Smooth muscle cell (in vitro differentiated cells): ENCODE data around the gene IL7R. TPM values are rescaled to one million over a fixed set of nuclear protein-coding genes. Genes with fewer than 3 reads are reported as not detected.
"Not testable (repeated sequence)": the region's sequence is repeated elsewhere in the genome, so short reads cannot be mapped to it uniquely, and the experiment has no call there.

ENCODE experiments used
- DNase-seq: peaks from one replicate; lab custom pipeline; 2025; ENCODE audit not compliant: unreplicated experiment; lab: John Stamatoyannopoulos, UW
- H2AFZ ChIP-seq: fragments of 200-600 bp; sonication (generic); 2 replicates; pipeline ENCODE4 v1.6.0; 2016; ENCODE audit warnings: antibody characterized with exemption, low read depth, mild to moderate bottlenecking
- H3F3A ChIP-seq: fragments of 200-600 bp; sonication (generic); 2 replicates; pipeline ENCODE4 v1.6.0; 2017; ENCODE audit warnings: antibody characterized with exemption, low read depth
- H3K27ac ChIP-seq: fragments of 200-600 bp; sonication (generic); 2 replicates; pipeline ENCODE4 v1.5.1; 2016; ENCODE audit warnings: low read depth, mild to moderate bottlenecking
- H3K27me3 ChIP-seq: fragments of 200-600 bp; sonication (generic); 2 replicates; pipeline ENCODE4 v1.6.1; 2016; ENCODE audit warnings: low read depth, mild to moderate bottlenecking
- H3K36me3 ChIP-seq: fragments of 200-600 bp; sonication (generic); 2 replicates; pipeline ENCODE4 v1.5.1; 2016; ENCODE audit warnings: low read depth
- H3K4me1 ChIP-seq: fragments of 200-600 bp; sonication (generic); 2 replicates; pipeline ENCODE4 v1.5.1; 2016; ENCODE audit warnings: low read depth
- H3K4me2 ChIP-seq: fragments of 200-600 bp; sonication (generic); 2 replicates; pipeline ENCODE4 v1.6.0; 2016; ENCODE audit warnings: mild to moderate bottlenecking
- H3K4me3 ChIP-seq: fragments of 200-600 bp; sonication (generic); 2 replicates; pipeline ENCODE4 v1.5.1; 2016; ENCODE audit warnings: mild to moderate bottlenecking
- H3K79me2 ChIP-seq: fragments of 200-600 bp; sonication (generic); 2 replicates; pipeline ENCODE4 v1.6.0; 2016; ENCODE audit warnings: low read depth, mild to moderate bottlenecking
- H3K9ac ChIP-seq: fragments of 200-600 bp; sonication (generic); 2 replicates; pipeline ENCODE4 v1.6.0; 2016; ENCODE audit warnings: low read depth
- H3K9me3 ChIP-seq: fragments of 200-600 bp; sonication (generic); replicated peaks from 2 replicates; pipeline ENCODE4 v1.5.1; 2016; ENCODE audit warnings: low read depth
- H4K20me1 ChIP-seq: fragments of 200-600 bp; sonication (generic); 2 replicates; pipeline ENCODE4 v1.6.0; 2016; ENCODE audit warnings: low read depth
- CTCF ChIP-seq: fragments of 200-600 bp; sonication (generic); IDR thresholded peaks from 2 replicates; pipeline ENCODE4 v1.5.1; 2017; ENCODE audit warnings: borderline replicate concordance, mild to moderate bottlenecking, antibody characterized with exemption; ENCODE audit not compliant: insufficient read depth, poor library complexity, severe bottlenecking
- WGBS: methylation state at CpG from one replicate; pipeline ENCODE4 v1.1.7; 2016; ENCODE audit warnings: low lambda C conversion rate; 5-methylcytosine and 5-hydroxymethylcytosine counted together
- polyA plus RNA-seq: library from polyadenylated mRNA; unstranded; fragments of >200 nt; fragmentation: Nextera tagmentation; extraction: Ambion mirVana; gene quantifications from 2 replicates; pipeline ENCODE4 v1.2.1, GENCODE V29; 2016
- total RNA-seq: library from RNA; depleted of rRNA; stranded (reverse); fragments of >200 nt; gene quantifications from 2 replicates; pipeline ENCODE4 v1.2.3, GENCODE V29; 2014

Gene IL7R
- total and polyA plus RNA-seq, 2 experiments from 2014 or later = 4.4 to 15.9 TPM

GRCh38 chr5:35835796-35836742 is 20.6 kb upstream of the IL7R start:
- H3K9me3 ChIP-seq = no peaks in the 10 kb centered on the region

GRCh38 chr5:35838370-35839042 is 18.2 kb upstream of the IL7R start:
- Histone ChIP-seq H3K9ac (no peak overlapping the region), H3K27ac (no peak overlapping the region), H2AFZ (no peak overlapping the region), H3K9me3 (no peaks in the 10 kb centered on the region), H3K4me3 (no peak overlapping the region), H4K20me1 (no peaks in the 10 kb centered on the region), H3K79me2 (no peaks in the 10 kb centered on the region), H3F3A (no peaks in the 10 kb centered on the region), H3K27me3 (no peaks in the 10 kb centered on the region), H3K36me3 (no peaks in the 10 kb centered on the region), H3K4me1 (no peaks in the 10 kb centered on the region), H3K4me2 (no peak overlapping the region)
- WGBS = 94% methylated on average over 5 of the region's 5 CpGs
- no peak for TF ChIP-seq CTCF
- no peak for DNase-seq

More at GRCh38 chr5:35835796-35836742, 20.6 kb upstream of the IL7R start:
- no peak for DNase-seq
- Histone ChIP-seq H3F3A (no peaks in the 10 kb centered on the region), H3K4me2 (no peak overlapping the region), H2AFZ (no peak overlapping the region), H4K20me1 (no peaks in the 10 kb centered on the region), H3K9ac (no peak overlapping the region), H3K27ac (no peak overlapping the region), H3K4me3 (no peak overlapping the region), H3K27me3 (no peaks in the 10 kb centered on the region), H3K36me3 (no peaks in the 10 kb centered on the region), H3K4me1 (no peaks in the 10 kb centered on the region), H3K79me2 (no peaks in the 10 kb centered on the region)
- 90% methylated on average over 7 of the region's 7 CpGs for WGBS
- TF ChIP-seq CTCF = no peak

- DNase-seq = no peak
- H3K27ac ChIP-seq = no peak overlapping the region
- no peak for TF ChIP-seq CTCF
- H3K27me3 ChIP-seq = no peaks in the 10 kb centered on the region
- H4K20me1 ChIP-seq = no peaks in the 10 kb centered on the region
- no peak overlapping the region for H3K9ac ChIP-seq
- H3K4me1 ChIP-seq = no peaks in the 10 kb centered on the region
- H3F3A ChIP-seq = no peaks in the 10 kb centered on the region
- no peak overlapping the region for H3K4me2 ChIP-seq
- H3K36me3 ChIP-seq = no peaks in the 10 kb centered on the region
- H3K4me3 ChIP-seq = no peak overlapping the region
- H3K79me2 ChIP-seq = no peaks in the 10 kb centered on the region
- H3K9me3 ChIP-seq = no peaks in the 10 kb centered on the region
- H2AFZ ChIP-seq = no peak overlapping the region
These were observed 13.8 kb upstream of the IL7R start for GRCh38 chr5:35842856-35843255.

- not testable (repeated sequence) for H3K9ac ChIP-seq, H4K20me1 ChIP-seq, H3K9me3 ChIP-seq, H3K79me2 ChIP-seq, DNase-seq, H3K4me2 ChIP-seq, H3K36me3 ChIP-seq, H3F3A ChIP-seq, H3K4me1 ChIP-seq, H3K27ac ChIP-seq, H3K27me3 ChIP-seq, H3K4me3 ChIP-seq, H2AFZ ChIP-seq
- 96% methylated on average over 2 of the region's 2 CpGs for WGBS
These were observed 11.2 kb upstream of the IL7R start for GRCh38 chr5:35845508-35845907.
